GM23248 (cell line): ENCODE results near the gene HEATR1. TPM values are rescaled to one million over a fixed set of nuclear protein-coding genes. Genes with fewer than 3 reads are reported as not detected.

ENCODE experiments used
- DNase-seq: peaks from one replicate; pipeline ENCODE4 v3.0.0-alpha.2; 2015
- H2AFZ ChIP-seq: fragments of 200-600 bp; sonication (generic); 2 replicates; pipeline ENCODE4 v1.6.1; 2016; ENCODE audit warnings: antibody characterized with exemption
- H3F3A ChIP-seq: fragments of 200-600 bp; sonication (generic); 2 replicates; pipeline ENCODE4 v1.6.1; 2016; ENCODE audit warnings: mild to moderate bottlenecking, antibody characterized with exemption, mixed run types; ENCODE audit not compliant: insufficient read depth
- H3K27ac ChIP-seq: fragments of 200-600 bp; sonication (generic); 2 replicates; pipeline ENCODE4 v1.5.1; 2016; ENCODE audit warnings: mild to moderate bottlenecking
- H3K27me3 ChIP-seq: fragments of 200-600 bp; sonication (generic); replicated peaks from 2 replicates; pipeline ENCODE4 v1.6.1; 2016; ENCODE audit warnings: mild to moderate bottlenecking; ENCODE audit not compliant: insufficient read depth
- H3K36me3 ChIP-seq: fragments of 200-600 bp; sonication (generic); 2 replicates; pipeline ENCODE4 v1.6.1; 2016; ENCODE audit warnings: low read depth, mild to moderate bottlenecking
- H3K4me1 ChIP-seq: fragments of 200-600 bp; sonication (generic); 2 replicates; pipeline ENCODE4 v1.6.1; 2016; ENCODE audit warnings: mild to moderate bottlenecking; ENCODE audit not compliant: insufficient read depth
- H3K4me2 ChIP-seq: fragments of 200-600 bp; sonication (generic); one replicate; pipeline ENCODE4 v1.6.1; 2016; ENCODE audit warnings: mild to moderate bottlenecking; ENCODE audit not compliant: unreplicated experiment
- H3K4me3 ChIP-seq: fragments of 200-600 bp; sonication (generic); 2 replicates; pipeline ENCODE4 v1.5.1; 2016; ENCODE audit warnings: mild to moderate bottlenecking
- H3K79me2 ChIP-seq: fragments of 200-600 bp; sonication (generic); 2 replicates; pipeline ENCODE4 v1.6.1; 2016; ENCODE audit warnings: mild to moderate bottlenecking; ENCODE audit not compliant: insufficient read depth
- H3K9ac ChIP-seq: fragments of 200-600 bp; sonication (generic); 2 replicates; pipeline ENCODE4 v1.6.1; 2016; ENCODE audit warnings: mild to moderate bottlenecking
- H3K9me2 ChIP-seq: fragments of 200-600 bp; sonication (generic); 2 replicates; pipeline ENCODE4 v1.6.1; 2016; ENCODE audit warnings: mixed run types, mild to moderate bottlenecking, moderate library complexity; ENCODE audit not compliant: insufficient read depth
- H3K9me3 ChIP-seq: fragments of 200-600 bp; sonication (generic); one replicate; pipeline ENCODE4 v1.6.1; 2017; ENCODE audit warnings: low read depth
- H4K20me1 ChIP-seq: fragments of 200-600 bp; sonication (generic); 2 replicates; pipeline ENCODE4 v1.6.0; 2016; ENCODE audit not compliant: insufficient read depth
- EZH2 ChIP-seq: fragments of 200-600 bp; sonication (generic); IDR thresholded peaks from 2 replicates; pipeline ENCODE4 v1.6.1; 2018; ENCODE audit warnings: antibody characterized with exemption, mild to moderate bottlenecking; ENCODE audit not compliant: insufficient read depth, poor library complexity, severe bottlenecking
- EZH2phosphoT487 ChIP-seq: fragments of 200-600 bp; sonication (generic); IDR thresholded peaks from 2 replicates; pipeline ENCODE4 v1.6.1; 2018; ENCODE audit warnings: antibody characterized with exemption, moderate library complexity, mild to moderate bottlenecking, low read depth; ENCODE audit not compliant: insufficient read depth
- WGBS, 2 experiments: methylation state at CpG; one replicate each; pipeline ENCODE4 v1.1.6; 2015 to 2017; ENCODE audit warnings: low lambda C conversion rate in 2 of 2, low coverage in 1 of 2; ENCODE audit errors: missing lambda C conversion rate in 2 of 2; 5-methylcytosine and 5-hydroxymethylcytosine counted together
- in situ Hi-C: fragments of 300-500 bp; cut with MboI; formaldehyde crosslinking; loops from 2 replicates; pipeline ENCODE4 v1.15.0; 2020
- polyA plus RNA-seq: library from polyadenylated mRNA; unstranded; fragments of >200 nt; fragmentation: Nextera tagmentation; extraction: Ambion mirVana; gene quantifications from 2 replicates; pipeline ENCODE4 v1.2.1, GENCODE V29; 2016
- total RNA-seq: library from RNA; depleted of rRNA; stranded (reverse); fragments of >200 nt; shearing (Covaris generic); gene quantifications from 2 replicates; pipeline ENCODE4 v1.2.3, GENCODE V29; 2014

Gene HEATR1
- total and polyA plus RNA-seq, 2 experiments from 2014 or later = 15.7 to 24.0 TPM

- no peaks in the 10 kb centered on the region; the same call in 1 of the 2 replicates for H3F3A ChIP-seq
- no peaks in the 10 kb centered on the region for H4K20me1 ChIP-seq
- no peaks in the 10 kb centered on the region for H3K79me2 ChIP-seq
- H3K4me1 ChIP-seq = no peaks in the 10 kb centered on the region
- no peak overlapping the region for H2AFZ ChIP-seq
- DNase-seq = no peak
- no peak overlapping the region for H3K4me2 ChIP-seq
- no peaks in the 10 kb centered on the region for H3K27me3 ChIP-seq
- no peaks in the 10 kb centered on the region for H3K9me3 ChIP-seq
- peaks cover 67% of the 10 kb centered on the region for H3K36me3 ChIP-seq
- in situ Hi-C loops = no loop called here
- H3K9me2 ChIP-seq = no peaks in the 10 kb centered on the region
- no peak overlapping the region for H3K27ac ChIP-seq
- WGBS, 2 experiments = 100% methylated on average over 3 of the region's 3 CpGs
- TF ChIP-seq EZH2 = no peak
- no peak for TF ChIP-seq EZH2phosphoT487
- no peak overlapping the region for H3K4me3 ChIP-seq
- H3K9ac ChIP-seq = no peak overlapping the region
Observed at GRCh38 chr1:236558846-236559245, 45.5 kb downstream of the HEATR1 start.

- Histone ChIP-seq H3K4me1 (no peaks in the 10 kb centered on the region), H3K9me3 (no peaks in the 10 kb centered on the region), H4K20me1 (no peaks in the 10 kb centered on the region), H3K27ac (no peak overlapping the region), H3K9ac (no peak overlapping the region), H3K4me2 (no peak overlapping the region), H3K9me2 (no peaks in the 10 kb centered on the region), H3K36me3 (peaks cover 69% of the 10 kb centered on the region), H3K27me3 (no peaks in the 10 kb centered on the region), H3K79me2 (no peaks in the 10 kb centered on the region), H3F3A (no peaks in the 10 kb centered on the region; the same call in 1 of the 2 replicates), H3K4me3 (no peak overlapping the region), H2AFZ (no peak overlapping the region)
- TF ChIP-seq EZH2phosphoT487 (no peak), EZH2 (no peak)
- WGBS, 2 experiments = 98% methylated on average over 9 of the region's 9 CpGs
- no peak for DNase-seq
- in situ Hi-C loops = no loop called here
Observed at GRCh38 chr1:236558081-236558480, 46.2 kb downstream of the HEATR1 start.

DNA sequence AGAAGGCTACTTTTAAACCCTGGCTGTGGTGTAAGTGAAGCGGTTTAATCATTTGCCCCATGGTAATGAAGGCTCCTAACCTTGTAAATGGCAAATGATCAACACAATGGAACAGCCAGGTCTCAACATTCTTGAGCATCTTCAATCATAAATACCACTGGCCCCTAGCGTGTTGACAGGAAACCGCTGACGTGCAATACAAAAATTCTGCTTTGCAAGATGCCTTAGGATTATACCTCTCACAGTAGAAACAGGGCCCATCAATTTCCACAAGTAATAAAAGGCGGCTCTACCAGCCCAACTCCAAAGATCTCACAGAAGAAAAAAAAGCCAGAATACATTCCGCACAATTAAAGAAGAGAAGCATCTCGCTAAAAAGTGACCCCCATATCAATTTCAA, 47.7 kb downstream of the HEATR1 start:
- H3K27me3 ChIP-seq = no peaks in the 10 kb centered on the region
- in situ Hi-C loops = no loop called here
- no peak for DNase-seq
- H2AFZ ChIP-seq = no peak overlapping the region
- peaks cover 69% of the 10 kb centered on the region for H3K36me3 ChIP-seq
- no peak for TF ChIP-seq EZH2phosphoT487
- TF ChIP-seq EZH2 = no peak
- no peaks in the 10 kb centered on the region for H3K79me2 ChIP-seq
- no peaks in the 10 kb centered on the region for H3K9me3 ChIP-seq
- no peaks in the 10 kb centered on the region for H3K4me1 ChIP-seq
- no peaks in the 10 kb centered on the region; the same call in 1 of the 2 replicates for H3F3A ChIP-seq
- H3K4me3 ChIP-seq = no peak overlapping the region
- H3K4me2 ChIP-seq = no peak overlapping the region
- H3K9me2 ChIP-seq = no peaks in the 10 kb centered on the region
- H3K27ac ChIP-seq = no peak overlapping the region
- 96% methylated on average over 7 of the region's 7 CpGs for WGBS, 2 experiments
- no peaks in the 10 kb centered on the region for H4K20me1 ChIP-seq
- H3K9ac ChIP-seq = no peak overlapping the region

DNA sequence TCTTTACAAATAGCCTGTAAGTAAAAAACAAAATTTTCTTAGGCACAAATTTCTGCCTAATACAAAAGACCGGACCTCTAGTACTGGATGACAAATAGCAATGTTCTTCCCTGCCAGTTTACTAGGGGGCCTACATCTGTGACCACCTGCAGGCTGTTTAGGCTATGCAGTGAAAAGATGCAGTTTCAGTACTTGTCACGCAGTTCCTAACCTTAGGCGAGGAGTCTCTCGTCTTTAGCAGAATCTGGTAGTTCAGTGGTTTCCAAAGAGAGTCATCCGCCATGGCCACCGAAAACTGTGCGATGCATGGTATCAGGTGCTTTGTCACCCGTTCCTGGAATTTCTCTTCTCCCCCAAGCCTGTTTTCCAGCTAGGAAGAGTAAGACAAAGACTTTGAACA, 50.9 kb downstream of the HEATR1 start:
- H3K27ac ChIP-seq = no peak overlapping the region
- no peaks in the 10 kb centered on the region for H3K4me1 ChIP-seq
- in situ Hi-C loops = no loop called here
- H3F3A ChIP-seq = peaks cover 6% of the 10 kb centered on the region; the same call in 1 of the 2 replicates
- H4K20me1 ChIP-seq = no peaks in the 10 kb centered on the region
- no peak overlapping the region for H3K9ac ChIP-seq
- peaks cover 82% of the 10 kb centered on the region for H3K36me3 ChIP-seq
- H3K79me2 ChIP-seq = no peaks in the 10 kb centered on the region
- no peaks in the 10 kb centered on the region for H3K27me3 ChIP-seq
- 94% methylated on average over 8 of the region's 8 CpGs for WGBS, 2 experiments
- no peak for DNase-seq
- no peak overlapping the region for H2AFZ ChIP-seq
- no peak for TF ChIP-seq EZH2phosphoT487
- no peak for TF ChIP-seq EZH2
- H3K4me2 ChIP-seq = no peak overlapping the region
- H3K9me2 ChIP-seq = no peaks in the 10 kb centered on the region
- H3K9me3 ChIP-seq = no peaks in the 10 kb centered on the region
- no peak overlapping the region for H3K4me3 ChIP-seq

DNA sequence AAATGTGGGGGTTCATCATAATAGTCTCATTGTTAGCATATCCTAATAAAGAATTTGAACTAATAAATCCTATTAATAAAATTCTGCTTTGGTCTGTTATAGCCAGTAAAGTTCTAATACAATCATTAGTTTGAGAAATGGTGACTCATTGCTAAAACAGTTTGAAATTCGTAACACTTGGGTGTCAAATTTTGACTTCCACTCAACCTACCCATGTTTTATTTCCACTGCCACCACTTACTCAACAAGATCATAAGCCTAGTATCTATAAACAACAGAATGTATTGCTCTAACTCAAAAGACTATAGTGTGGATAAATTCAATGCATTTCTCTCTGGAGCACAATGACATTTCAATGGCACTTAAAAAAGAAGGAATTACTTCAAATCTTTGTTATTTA, 51.4 kb downstream of the HEATR1 start:
- H3K9me2 ChIP-seq = no peaks in the 10 kb centered on the region
- no peaks in the 10 kb centered on the region for H3K79me2 ChIP-seq
- H2AFZ ChIP-seq = no peak overlapping the region
- H3K4me3 ChIP-seq = no peak overlapping the region
- 37 to 42% methylated on average over 1 of the region's 1 CpG for WGBS, 2 experiments
- H3F3A ChIP-seq = peaks cover 6% of the 10 kb centered on the region; the same call in 1 of the 2 replicates
- no peak overlapping the region for H3K27ac ChIP-seq
- H3K27me3 ChIP-seq = no peaks in the 10 kb centered on the region
- no peak overlapping the region for H3K4me2 ChIP-seq
- in situ Hi-C loops = no loop called here
- H3K9me3 ChIP-seq = no peaks in the 10 kb centered on the region
- TF ChIP-seq EZH2phosphoT487 (no peak), EZH2 (no peak)
- no peaks in the 10 kb centered on the region for H3K4me1 ChIP-seq
- H3K9ac ChIP-seq = no peak overlapping the region
- DNase-seq = peak; percentile 9
- no peaks in the 10 kb centered on the region for H4K20me1 ChIP-seq
- H3K36me3 ChIP-seq = peaks cover 82% of the 10 kb centered on the region
